ENCODE results near the gene CA6.

- TF ChIP-seq CTCF (optimal IDR thresholded peaks at IDR 0.05 in 1 of 3, IDR thresholded peaks at IDR 0.05 in 1 of 3, conservative IDR thresholded peaks at IDR 0.05 in 1 of 3; ENCODE audit: extremely low read depth in 1 of 3, insufficient read depth in 2 of 3, low read length in 3 of 3), result no peak
- no peak for TF ChIP-seq EZH2 (IDR thresholded peaks at IDR 0.05; ENCODE audit: low read length)
Observed at GRCh38 chr1:8911416-8912309, 34.0 kb upstream of the CA6 start.

Measured in keratinocyte (primary cell).